ENCODE results near the gene MYL1.

MYL1 gene

GRCh38 chr2:210315015-210315788 is at the start of gene MYL1:
MYL1 (minus strand) TSS chr2:210315174; CDS start chr2:210315042, 132 bp downstream.
- no peak for DNase-seq (ENCODE audit: low spot score)

- DNase-seq (ENCODE audit: low spot score): peak; percentile 42
These were observed 48.9 kb upstream of the MYL1 start for GRCh38 chr2:210363876-210364275.

DNA sequence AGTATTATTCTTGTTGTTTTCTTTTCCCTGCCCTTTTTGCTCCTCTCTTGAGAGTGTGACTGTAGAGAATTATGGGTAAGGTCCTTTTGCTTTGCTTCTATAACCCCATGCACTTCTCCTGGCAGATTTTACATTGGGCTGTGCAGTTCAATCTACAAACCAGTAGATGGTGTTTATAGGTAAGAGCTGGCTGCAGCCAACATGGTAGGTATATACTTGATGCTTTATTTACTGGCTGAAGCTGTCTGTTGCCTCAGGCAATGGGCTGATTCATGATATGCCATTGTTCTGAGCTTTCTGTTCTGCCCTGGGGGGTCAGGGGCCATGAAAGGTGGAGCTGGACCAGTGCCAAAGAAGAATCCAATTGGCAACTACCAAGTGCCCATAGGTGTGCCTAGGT is 48.3 kb upstream of the MYL1 start:
- DNase-seq (ENCODE audit: low spot score): no peak

- DNase-seq (ENCODE audit: low spot score): no peak
These were observed 45.4 kb upstream of the MYL1 start for GRCh38 chr2:210360412-210360811.

DNA sequence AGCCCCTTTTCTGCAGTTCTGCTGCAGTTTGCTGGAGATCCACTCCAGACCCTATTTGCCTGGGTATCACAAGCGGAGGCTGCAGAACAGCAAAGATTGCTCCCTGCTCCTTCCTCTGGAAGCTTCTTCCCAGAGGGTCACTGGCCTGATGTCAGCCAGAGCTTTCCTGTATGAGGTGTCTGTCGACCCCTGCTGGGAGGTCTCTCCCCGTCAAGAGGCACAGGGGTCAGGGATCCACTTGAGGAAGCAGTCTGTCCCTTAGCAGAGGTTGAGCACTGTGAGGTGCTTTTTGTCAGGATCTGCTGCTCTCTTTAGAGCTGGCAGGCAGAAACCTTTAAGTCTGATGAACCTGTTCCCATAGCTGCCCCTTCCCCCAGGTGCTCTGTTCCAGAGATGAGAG is 42.0 kb upstream of the MYL1 start:
- no peak for DNase-seq (ENCODE audit: low spot score)

GRCh38 chr2:210337159-210337558 is 22.2 kb upstream of the MYL1 start:
- DNase-seq (ENCODE audit: low spot score): no peak

GRCh38 chr2:210324906-210325305 is 9.9 kb upstream of the MYL1 start:
- no peak for DNase-seq (ENCODE audit: low spot score)

DNA sequence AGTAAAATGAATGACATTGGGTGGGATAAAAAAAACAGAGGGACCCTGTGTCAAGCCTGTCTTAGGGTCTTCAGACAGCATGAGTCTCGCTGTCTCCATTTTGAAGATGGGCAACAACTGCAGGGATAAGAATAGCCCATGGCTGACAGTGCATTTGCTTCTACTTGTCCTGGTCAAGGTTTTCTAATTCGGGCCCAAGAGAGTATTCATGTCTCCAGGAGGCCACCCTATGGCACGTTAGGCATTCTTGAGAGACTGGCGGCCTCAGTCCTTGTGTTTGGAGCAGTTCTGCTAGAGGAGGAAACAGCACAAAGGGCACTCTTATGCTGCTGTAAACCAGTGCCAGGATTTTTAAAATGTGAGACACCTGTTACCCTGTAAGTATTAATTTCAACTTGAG is 9.5 kb upstream of the MYL1 start:
- DNase-seq (ENCODE audit: low spot score): no peak

DNA sequence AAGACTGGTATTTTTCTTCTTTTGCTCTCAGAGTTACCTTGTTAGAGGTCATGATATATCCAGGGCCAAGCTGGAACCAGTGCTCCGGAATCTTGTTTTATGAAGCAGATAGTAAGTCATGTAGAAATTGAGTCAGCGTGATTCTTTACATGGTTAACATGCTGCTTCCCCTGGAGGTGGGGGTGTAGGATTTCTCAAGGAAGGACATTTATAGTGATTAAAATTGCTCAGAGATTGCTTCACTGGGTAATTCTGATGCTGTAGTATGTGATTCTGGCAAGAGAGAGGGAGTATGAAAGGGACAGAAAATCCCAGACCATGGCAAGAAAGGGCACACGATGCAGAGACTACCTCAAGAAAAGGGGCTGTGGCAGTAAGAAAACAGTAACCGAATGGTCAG is 8.0 kb upstream of the MYL1 start:
- DNase-seq (ENCODE audit: low spot score): no peak

GRCh38 chr2:210318891-210319290 is 3.9 kb upstream of the MYL1 start:
- no peak for DNase-seq (ENCODE audit: low spot score)

- DNase-seq (ENCODE audit: low spot score): no peak
These were observed 3.5 kb upstream of the MYL1 start for GRCh38 chr2:210318486-210318885.

- no peak for DNase-seq (ENCODE audit: low spot score)
These were observed 4.4 kb downstream of the MYL1 start for GRCh38 chr2:210310550-210310949.

GRCh38 chr2:210309548-210310233 is 5.3 kb downstream of the MYL1 start:
- DNase-seq (ENCODE audit: low spot score): no peak

DNA sequence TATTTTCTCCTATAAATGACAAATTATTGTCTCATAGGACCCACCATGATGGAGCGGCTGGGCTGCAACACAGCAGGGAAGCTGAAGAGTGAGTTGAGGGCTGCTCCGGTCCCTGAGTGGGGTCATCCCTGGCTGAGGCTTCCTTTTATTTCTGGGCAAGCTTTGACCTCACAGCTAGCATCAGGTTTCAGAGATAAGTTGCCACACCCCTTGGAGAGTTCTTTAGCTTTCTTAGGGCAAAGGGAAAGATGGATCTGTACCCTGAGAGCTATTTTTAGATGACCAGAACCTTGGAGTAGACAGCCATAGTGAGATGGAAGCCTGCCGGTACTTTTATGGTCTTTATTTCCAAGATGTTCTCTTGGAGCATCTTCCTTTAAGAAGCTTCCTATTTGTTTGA is 11.5 kb downstream of the MYL1 start:
- no peak for DNase-seq (ENCODE audit: low spot score)

DNA sequence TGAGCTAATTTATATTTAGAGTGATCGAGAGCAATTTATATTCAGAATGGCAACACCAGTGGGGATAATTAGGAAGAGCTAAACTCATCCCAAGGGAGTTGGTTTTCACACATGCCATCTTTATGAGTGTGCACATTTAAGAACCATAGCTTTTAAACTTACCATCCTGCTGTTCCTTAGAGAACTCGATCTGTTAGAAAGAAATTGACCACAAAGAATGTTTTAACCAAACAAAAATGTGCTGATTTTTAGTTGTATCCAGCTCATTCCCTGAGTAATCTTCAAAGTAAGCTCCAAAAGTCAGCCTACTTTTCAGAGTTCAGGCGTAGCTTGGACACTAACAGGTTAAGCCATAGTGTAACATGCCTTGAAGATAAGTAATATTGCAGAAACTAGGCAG is 12.6 kb downstream of the MYL1 start:
- DNase-seq (ENCODE audit: low spot score): no peak

DNA sequence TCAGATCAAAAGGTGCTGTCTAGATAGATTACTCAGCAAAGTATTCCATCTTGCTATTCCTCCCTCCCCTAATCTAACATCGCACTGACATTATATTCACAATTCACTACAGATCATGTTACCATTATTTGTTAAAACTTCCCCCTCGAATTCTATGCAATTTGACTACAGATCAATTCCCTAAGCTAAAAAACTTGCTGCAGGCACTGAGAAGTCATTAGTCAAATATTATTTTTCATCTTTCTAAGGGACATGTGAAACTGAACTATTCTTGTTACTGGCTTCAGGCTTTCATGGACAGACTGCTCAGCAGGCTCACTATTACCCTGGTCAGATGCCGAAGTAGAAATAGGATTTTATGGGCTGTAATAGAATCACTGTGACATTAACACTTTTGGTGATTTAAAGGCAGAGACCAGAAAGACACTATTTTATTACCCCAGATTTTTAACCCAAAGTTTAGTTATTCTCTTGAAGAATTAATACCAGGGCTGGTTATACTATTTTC is 15.1 kb downstream of the MYL1 start:
- DNase-seq (ENCODE audit: low spot score): no peak

GRCh38 chr2:210288408-210288807 is 26.6 kb downstream of the MYL1 start:
- DNase-seq (ENCODE audit: low spot score): no peak

DNA sequence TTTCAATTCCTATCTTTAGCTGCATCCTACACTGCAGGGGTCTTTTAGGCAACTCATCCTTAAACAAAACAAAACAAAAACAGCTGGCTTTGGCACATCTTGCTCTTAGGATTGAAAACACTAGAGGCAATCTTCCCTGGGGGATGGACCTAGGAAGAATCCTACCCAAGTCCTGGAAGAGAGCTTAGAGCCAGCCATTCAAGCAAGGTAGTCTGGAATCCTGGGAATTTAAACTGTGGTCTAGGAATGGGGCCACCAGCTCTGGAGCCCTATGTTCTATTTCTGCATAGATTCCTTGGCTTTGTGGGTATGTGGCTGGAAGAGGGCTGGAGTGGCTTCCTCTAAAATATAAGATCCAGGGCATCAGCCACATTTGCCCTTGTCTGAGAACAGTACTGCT is 27.7 kb downstream of the MYL1 start:
- DNase-seq (ENCODE audit: low spot score): no peak

GRCh38 chr2:210286123-210286680 is 28.8 kb downstream of the MYL1 start:
- DNase-seq (ENCODE audit: low spot score): no peak

DNA sequence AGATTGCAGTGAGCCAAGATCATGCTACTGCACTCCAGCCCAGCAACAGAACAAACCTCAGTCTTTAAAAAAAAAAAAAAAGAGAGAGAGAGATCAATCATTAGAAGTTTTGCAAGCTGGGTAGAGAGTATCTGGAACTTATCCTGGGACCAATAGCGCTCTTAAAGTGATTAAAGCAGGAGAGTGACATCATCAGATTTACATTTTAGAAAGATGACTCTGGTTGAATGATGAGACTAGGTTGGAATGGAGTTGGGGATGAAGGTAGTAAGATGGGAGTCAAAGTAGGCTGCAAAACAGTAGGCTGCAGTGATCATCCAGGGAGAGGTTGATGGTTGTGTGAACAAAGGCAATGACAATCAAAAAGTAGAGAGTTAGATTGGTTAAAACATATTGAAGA is 37.8 kb downstream of the MYL1 start:
- no peak for DNase-seq (ENCODE audit: low spot score)

- DNase-seq (ENCODE audit: low spot score): no peak
These were observed 43.7 kb downstream of the MYL1 start for GRCh38 chr2:210271300-210271699.

DNA sequence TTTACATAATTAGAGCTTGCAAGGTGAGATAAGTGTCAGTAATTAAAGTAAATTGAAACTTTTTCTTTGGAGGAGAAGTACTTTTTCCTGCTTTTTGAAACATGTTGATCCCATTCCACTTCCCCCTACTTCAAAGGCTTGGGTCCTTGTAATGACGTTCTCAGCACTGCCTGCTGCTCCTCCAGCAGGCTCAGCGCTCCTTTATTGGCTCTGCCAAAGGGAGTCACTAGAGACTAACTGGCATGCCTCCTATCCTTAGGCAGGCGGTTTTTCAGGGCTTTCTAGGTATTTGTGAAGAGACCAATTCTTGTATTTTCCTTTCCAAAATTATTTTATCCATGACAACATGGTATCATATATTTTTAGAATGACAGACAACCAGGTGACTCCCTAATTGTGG is 45.8 kb downstream of the MYL1 start:
- DNase-seq (ENCODE audit: low spot score): no peak

DNA sequence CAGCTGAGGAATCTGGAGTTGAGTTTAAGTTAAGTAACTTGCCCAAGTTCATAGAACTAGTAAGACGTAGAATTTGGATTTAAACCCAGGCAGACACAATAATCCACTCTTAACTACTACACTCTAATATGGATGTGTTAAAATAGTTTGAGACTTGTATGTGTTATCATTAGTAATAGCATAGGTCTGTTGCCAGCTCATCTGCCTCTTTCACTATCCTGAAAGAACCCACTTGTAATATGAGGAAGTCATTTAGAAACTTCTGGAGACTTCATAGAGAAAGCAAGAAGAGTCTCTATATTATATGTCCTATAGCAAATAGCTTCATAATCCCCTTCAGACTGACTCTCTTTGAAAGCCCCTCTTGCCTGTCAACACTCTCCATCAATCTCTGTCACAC is 46.7 kb downstream of the MYL1 start:
- DNase-seq (ENCODE audit: low spot score): no peak

Measured in pons (tissue), 1 donor.